ENCODE data around the gene ARG2. TPM values are rescaled to one million over a fixed set of nuclear protein-coding genes. Genes with fewer than 3 reads are reported as not detected.
A peak's percentile ranks its signal among the peaks of the same experiment; 100 is the strongest.

ARG2 gene
- total RNA-seq, 1 experiment from 2014 or later: 35.2 TPM

DNA sequence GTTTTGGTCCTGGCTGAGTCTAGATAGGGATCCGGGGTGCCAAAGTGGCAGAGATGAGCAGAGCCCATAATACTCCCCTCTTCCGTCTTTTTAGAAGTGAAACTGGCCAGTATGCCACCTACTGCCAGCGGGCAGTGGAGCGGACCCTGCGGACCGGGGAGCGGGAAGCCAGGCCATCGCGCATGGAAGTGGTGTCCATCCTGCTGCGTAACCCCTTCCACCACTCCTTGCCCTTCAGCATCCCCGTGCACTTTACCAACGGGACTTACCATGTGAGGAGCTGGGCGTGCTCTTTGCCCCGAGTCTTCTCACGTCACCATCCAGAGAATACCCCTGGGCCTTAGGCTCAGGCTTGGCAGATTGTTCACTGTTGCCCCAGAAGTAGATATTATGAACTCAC is 40.7 kb upstream of the ARG2 start:
- H3K14ac ChIP-seq (ENCODE audit: insufficient read depth, low read length): no peak overlapping the region
- Mint-ChIP-seq H3K4me3 (no peak overlapping the region), H3K36me3 (ENCODE audit: insufficient read depth in 1 of 3, low read depth in 3 of 3) (peaks cover 5 to 58% (median 32%) of the 10 kb centered on the region in 3 experiments; a peak in 6 of 7 replicates), H3K27ac (peak overlapping the region in 1 of 3 experiments; percentile 40; a peak in 2 of 7 replicates), H3K27me3 (ENCODE audit: low read depth) (no peaks in the 10 kb centered on the region), H3K9me3 (no peaks in the 10 kb centered on the region), H3K4me1 (no peaks in the 10 kb centered on the region)
- H2BK15ac ChIP-seq (ENCODE audit: low read depth, low read length): no peak overlapping the region
- H3K4me2 ChIP-seq (ENCODE audit: insufficient read depth, insufficient read length, low read length): no peak overlapping the region
- H3K27ac ChIP-seq (ENCODE audit: insufficient read length, low read depth, low read length): no peak overlapping the region
- H3K56ac ChIP-seq (ENCODE audit: insufficient read length, low read depth, low read length): no peak overlapping the region
- no peak overlapping the region for H4K91ac ChIP-seq (ENCODE audit: insufficient read length, low read depth, low read length)
- no peak for DNase-seq
- no peaks in the 10 kb centered on the region for H3K4me1 ChIP-seq (ENCODE audit: insufficient read depth, low read length)
- no peak overlapping the region for H3K4ac ChIP-seq (ENCODE audit: low read depth, low read length)
- no peak overlapping the region for H2BK5ac ChIP-seq (ENCODE audit: insufficient read length, low read length)
- no peak overlapping the region for H2AFZ ChIP-seq (ENCODE audit: low read length)
- WGBS (ENCODE audit: extremely low coverage, insufficient read length, low lambda C conversion rate): no CpG with 5 or more reads among the region's 15 CpGs
- no peak overlapping the region for H4K5ac ChIP-seq (ENCODE audit: insufficient read length, low read depth, low read length)
- no peak overlapping the region for H4K8ac ChIP-seq (replicated peaks; ENCODE audit: insufficient read length, low read depth, low read length)
- no peak overlapping the region for H3T11ph ChIP-seq (ENCODE audit: low read length)
- no peaks in the 10 kb centered on the region for H3K27me3 ChIP-seq (ENCODE audit: insufficient read depth, low read length)
- no peak overlapping the region for H3K9ac ChIP-seq (ENCODE audit: extremely low read depth, insufficient read length, low read length)
- no peaks in the 10 kb centered on the region for H3K79me1 ChIP-seq (ENCODE audit: insufficient read depth, low read depth, low read length, poor library complexity, severe bottlenecking)
- H4K20me1 ChIP-seq (ENCODE audit: control insufficient read depth, insufficient read depth, insufficient read length): no peaks in the 10 kb centered on the region
- H3K23me2 ChIP-seq (ENCODE audit: insufficient read length, low read depth, low read length, poor library complexity, severe bottlenecking): no peaks in the 10 kb centered on the region
- no peak overlapping the region for H2BK120ac ChIP-seq (ENCODE audit: low read depth, low read length, poor library complexity, severe bottlenecking)
- TF ChIP-seq, protein P1, sequence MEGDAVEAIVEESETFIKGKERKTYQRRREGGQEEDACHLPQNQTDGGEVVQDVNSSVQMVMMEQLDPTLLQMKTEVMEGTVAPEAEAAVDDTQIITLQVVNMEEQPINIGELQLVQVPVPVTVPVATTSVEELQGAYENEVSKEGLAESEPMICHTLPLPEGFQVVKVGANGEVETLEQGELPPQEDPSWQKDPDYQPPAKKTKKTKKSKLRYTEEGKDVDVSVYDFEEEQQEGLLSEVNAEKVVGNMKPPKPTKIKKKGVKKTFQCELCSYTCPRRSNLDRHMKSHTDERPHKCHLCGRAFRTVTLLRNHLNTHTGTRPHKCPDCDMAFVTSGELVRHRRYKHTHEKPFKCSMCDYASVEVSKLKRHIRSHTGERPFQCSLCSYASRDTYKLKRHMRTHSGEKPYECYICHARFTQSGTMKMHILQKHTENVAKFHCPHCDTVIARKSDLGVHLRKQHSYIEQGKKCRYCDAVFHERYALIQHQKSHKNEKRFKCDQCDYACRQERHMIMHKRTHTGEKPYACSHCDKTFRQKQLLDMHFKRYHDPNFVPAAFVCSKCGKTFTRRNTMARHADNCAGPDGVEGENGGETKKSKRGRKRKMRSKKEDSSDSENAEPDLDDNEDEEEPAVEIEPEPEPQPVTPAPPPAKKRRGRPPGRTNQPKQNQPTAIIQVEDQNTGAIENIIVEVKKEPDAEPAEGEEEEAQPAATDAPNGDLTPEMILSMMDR (conservative IDR thresholded peaks at IDR 0.05): no peak
- no peak overlapping the region for H2AK5ac ChIP-seq (ENCODE audit: insufficient read length, low read length)
- H2BK20ac ChIP-seq (ENCODE audit: low read depth, low read length, poor library complexity, severe bottlenecking): no peak overlapping the region
- H3K79me2 ChIP-seq (ENCODE audit: insufficient read depth, low read length): no peaks in the 10 kb centered on the region
- H3K18ac ChIP-seq (ENCODE audit: insufficient read length, low read depth, low read length): no peak overlapping the region
- H3K23ac ChIP-seq (ENCODE audit: insufficient read length, low read depth, low read length): no peak overlapping the region
- H3K9me3 ChIP-seq (ENCODE audit: control insufficient read depth, low read depth, low read length): no peaks in the 10 kb centered on the region
- no peak overlapping the region for H2BK12ac ChIP-seq (ENCODE audit: insufficient read length, low read depth, low read length)
